NOMO-1 (cell line): ENCODE data around the gene TNFAIP2.
"Not testable (repeated sequence)": the region's sequence is repeated elsewhere in the genome, so short reads cannot be mapped to it uniquely, and the experiment has no call there.

Experiments
- DNase-seq, 2 experiments: peaks; one replicate each; lab custom pipeline; 2025; ENCODE audit not compliant: unreplicated experiment in 2 of 2; lab: John Stamatoyannopoulos, UW

The TNFAIP2 gene

GRCh38 chr14:103149351-103150237 lies 26.3 kb downstream of the TNFAIP2 start:
- DNase-seq, result no peak

GRCh38 chr14:103151270-103151945 lies 28.1 kb downstream of the TNFAIP2 start:
- DNase-seq, result no peak

- DNase-seq, result no peak
Observed at GRCh38 chr14:103155010-103155409, 31.7 kb downstream of the TNFAIP2 start.

DNA sequence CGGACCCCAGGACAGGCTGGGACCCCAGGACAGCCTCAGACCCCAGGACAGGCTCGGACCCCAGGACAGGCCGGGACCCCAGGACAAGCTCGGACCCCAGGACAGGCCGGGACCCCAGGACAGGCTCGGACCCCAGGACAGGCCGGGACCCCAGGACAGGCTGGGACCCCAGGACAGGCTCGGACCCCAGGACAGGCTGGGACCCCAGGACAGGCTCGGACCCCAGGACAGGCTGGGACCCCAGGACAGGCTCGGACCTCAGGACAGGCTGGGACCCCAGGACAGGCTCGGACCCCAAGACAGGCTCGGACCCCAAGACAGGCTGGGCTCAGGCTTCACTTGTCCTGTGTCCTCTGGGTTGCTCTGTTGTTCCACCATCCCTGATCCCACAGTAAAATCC lies 32.2 kb downstream of the TNFAIP2 start:
- not testable (repeated sequence) for DNase-seq

GRCh38 chr14:103155826-103156394 lies 32.6 kb downstream of the TNFAIP2 start:
- DNase-seq, result no peak

DNA sequence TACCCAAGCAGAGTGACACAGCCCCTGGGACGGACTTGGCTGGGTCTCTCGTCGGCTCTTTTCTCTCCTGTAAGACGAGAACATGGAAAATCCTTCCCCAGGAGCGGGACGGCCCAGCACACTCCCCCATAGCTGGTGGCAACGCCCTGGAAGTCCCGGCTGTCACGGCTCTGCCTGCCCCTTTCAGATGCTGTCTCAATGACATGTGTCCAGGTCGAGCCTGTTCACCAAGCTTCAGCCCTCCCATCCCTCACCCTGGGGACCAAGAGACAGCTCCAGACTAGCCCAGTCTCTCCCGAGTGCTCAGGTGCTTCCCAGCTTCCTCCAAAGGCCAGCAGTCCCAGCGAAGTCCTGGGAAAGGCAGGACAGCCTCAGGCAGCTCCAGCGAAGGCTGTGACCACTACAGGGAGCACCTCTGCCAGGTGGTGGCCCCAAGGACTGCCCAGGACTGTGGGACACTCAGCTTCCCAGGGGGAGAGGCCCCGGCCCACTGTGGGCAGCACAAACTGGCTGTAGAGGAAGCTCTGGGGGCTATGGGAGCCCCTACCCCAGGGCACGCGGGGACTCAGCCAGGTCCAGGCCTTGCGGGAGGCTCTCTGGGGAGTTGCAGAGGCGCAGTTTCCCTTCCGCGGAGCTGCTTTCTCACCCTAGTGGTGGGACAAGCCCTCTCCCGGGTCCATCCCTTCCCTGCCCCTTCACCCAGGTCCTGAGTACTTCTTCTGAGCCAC lies 33.6 kb downstream of the TNFAIP2 start:
- no peak for DNase-seq

- DNase-seq, result no peak
Observed at GRCh38 chr14:103157969-103158368, 34.7 kb downstream of the TNFAIP2 start.

DNA sequence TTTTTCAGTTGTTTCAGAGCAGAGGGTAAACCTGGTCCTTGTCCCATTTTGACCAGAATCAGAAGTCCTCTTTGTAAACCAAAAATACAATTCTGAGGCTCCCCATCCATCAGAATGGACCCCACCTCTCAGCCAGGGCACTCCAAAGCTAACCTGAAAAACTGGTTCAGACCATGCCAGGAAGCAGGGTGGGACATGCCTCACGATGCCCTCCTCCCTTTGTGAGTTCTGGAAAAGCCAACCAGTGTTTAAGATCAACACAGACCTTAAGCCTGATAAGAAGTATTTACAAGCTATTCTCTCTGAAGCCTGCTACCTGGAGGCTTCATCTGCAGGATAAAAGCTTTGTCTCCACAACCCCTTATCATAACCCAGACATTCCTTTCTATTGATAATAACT lies 35.4 kb downstream of the TNFAIP2 start:
- no peak for DNase-seq

GRCh38 chr14:103160321-103161053 lies 37.2 kb downstream of the TNFAIP2 start:
- no peak for DNase-seq

DNA sequence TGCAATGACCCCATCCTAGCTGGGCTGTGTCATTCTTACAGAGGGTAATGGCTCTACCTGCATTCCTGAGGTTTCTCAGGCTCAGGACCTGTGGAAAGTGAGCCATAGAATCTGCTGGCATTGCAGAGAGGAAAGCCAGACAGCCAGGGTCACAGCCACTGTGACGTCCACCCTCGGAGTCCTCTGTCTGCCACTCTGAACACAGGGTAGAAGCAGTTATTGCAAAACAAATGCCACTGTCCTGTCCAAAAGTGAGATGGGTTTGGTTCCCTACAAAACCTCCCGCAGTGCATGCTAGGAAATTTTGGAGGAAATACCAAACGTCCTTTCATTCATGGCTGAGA lies 37.8 kb downstream of the TNFAIP2 start:
- no peak for DNase-seq

DNA sequence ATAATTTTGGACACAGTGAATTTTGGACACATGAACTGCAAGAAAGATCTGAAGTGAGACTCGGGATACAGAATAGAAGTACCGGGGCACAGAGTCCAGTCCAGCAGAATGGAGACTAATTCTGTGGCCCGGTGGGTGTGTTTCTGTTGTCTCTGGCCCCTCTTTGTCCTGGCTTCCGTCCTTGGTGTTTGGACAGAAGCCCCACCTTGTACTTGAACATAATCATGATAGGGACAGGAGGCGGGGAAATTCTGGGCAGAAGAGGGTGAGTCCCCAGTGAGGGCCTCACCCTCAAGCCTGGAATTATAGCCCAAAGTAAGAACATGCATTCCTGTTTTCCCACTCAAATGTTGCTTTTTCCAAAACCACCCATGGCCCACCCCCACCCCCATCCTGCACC lies 39.9 kb downstream of the TNFAIP2 start:
- no peak for DNase-seq

DNA sequence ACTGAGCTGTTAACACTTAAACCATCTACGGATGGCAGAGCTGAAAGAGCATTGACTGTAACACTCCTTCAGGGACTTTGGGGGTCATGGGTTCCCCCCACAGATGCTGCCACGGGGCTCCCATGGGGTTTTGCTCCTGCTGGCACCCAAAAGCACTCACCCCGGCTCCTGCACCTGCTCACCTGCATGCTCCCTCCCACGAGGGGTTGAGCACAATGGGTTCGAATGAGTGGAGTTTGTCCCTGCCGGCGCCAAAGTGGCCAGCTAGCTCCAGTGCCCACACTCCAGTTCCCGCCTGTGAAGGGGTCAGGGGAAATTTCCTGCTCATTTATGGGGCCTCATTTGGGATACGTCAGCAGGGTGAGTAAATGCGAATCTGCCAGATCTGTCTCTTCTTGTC lies 40.7 kb downstream of the TNFAIP2 start:
- DNase-seq, result no peak

- DNase-seq, result no peak
Observed at GRCh38 chr14:103164779-103165178, 41.5 kb downstream of the TNFAIP2 start.

- DNase-seq, result no peak
Observed at GRCh38 chr14:103165323-103165722, 42.1 kb downstream of the TNFAIP2 start.

DNA sequence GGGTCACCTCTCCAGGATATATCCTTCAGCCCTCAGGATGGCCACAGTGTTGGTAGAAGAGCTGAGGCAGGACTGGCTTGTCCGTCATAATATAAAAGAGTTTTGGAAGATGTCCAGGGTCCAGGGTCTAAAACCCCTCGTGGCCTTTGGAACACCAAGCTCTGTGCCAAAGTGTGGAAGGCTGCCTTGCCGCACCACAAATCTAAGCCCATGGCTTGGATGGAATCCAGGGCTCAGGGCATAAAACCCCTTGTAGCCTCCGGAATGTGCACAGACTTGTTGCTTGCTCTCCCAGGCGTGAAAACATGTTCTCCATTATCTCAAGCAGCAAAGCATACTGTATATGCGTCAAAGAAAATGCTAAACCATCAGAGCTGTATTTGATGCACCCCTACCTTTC lies 46.7 kb downstream of the TNFAIP2 start:
- DNase-seq, result no peak

- DNase-seq, result not testable (repeated sequence)
Observed at GRCh38 chr14:103171206-103171605, 47.9 kb downstream of the TNFAIP2 start.

- no peak for DNase-seq
Observed at GRCh38 chr14:103172921-103173320, 49.7 kb downstream of the TNFAIP2 start.

DNA sequence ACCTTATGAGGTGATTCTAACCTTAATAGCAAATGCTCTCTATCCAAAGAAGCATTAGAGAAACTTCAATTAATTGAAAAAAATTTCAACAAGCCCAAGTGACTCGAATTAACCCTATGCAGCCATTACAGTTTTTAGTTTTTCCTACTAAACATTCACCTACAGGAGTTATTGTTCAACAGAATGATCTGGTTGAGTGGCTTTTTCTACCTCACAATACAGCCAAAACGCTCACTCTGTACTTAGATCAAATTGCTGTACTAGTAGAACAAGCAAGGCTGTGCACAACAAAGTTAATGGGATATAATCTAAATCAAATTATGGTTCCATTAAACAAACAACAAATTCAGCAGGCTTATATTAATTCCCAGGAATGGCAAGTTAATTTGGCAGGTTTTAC lies 50.6 kb downstream of the TNFAIP2 start:
- not testable (repeated sequence) for DNase-seq

GRCh38 chr14:103176176-103176575 lies 52.9 kb downstream of the TNFAIP2 start:
- not testable (repeated sequence) for DNase-seq

GRCh38 chr14:103177376-103177775 lies 54.1 kb downstream of the TNFAIP2 start:
- no peak for DNase-seq

DNA sequence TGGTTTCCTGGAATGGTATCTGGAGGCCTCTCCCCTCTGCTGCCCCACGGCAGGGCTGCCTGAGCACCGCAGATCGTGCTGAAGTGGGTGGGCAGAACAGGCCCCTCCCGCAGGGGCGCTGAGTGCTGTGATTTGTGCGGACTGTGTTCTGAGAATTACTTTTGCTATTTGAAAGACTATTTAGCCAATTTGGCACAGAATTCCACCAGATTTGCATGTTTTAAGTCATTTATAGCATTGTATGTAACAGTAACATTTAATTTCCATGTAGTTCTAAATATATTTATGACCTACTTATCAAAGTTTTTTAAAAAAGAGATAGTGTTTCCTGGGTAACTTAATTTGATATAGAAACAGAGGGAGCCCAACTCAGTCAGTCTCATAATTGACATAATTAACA lies 55.3 kb downstream of the TNFAIP2 start:
- DNase-seq, result no peak
